A673 (cell line): ENCODE measurements around the gene TMEM200C.

ENCODE experiments used
- EZH2 ChIP-seq: fragments of 200-600 bp; sonication (generic); IDR thresholded peaks from 2 replicates; pipeline ENCODE4 v1.6.1; 2017; ENCODE audit warnings: borderline replicate concordance, low read depth, mild to moderate bottlenecking, mixed read lengths, antibody characterized with exemption, low read length; ENCODE audit not compliant: poor library complexity, severe bottlenecking
- TF ChIP-seq, protein P1 (sequence below): fragments of 300-800, 200-600 bp; sonication (generic); conservative IDR thresholded peaks from 2 replicates; pipeline ENCODE4 v1.5.1; 2017; ENCODE audit warnings: low read depth, mild to moderate bottlenecking, antibody characterized with exemption, low read length, moderate library complexity, mixed read lengths

DNA sequence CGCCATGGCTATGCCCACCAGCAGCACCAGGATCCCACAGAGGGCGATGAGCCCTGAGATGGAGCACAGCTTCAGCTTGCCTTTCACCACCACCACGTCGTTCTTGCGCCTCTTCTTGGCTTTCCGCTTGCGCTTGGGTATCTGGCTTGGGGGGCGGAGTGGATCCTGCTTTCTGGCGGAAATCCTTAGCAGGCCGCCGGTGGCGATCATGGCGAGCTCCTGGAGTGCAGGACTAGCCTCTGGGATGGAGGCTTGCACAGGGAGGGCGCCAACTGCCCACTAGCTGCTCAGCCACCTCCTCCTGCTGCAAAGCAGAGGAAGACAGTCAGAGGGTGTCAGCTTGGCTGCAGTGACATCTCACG lies 3.5 kb downstream of the TMEM200C start:
- TF ChIP-seq, protein P1, sequence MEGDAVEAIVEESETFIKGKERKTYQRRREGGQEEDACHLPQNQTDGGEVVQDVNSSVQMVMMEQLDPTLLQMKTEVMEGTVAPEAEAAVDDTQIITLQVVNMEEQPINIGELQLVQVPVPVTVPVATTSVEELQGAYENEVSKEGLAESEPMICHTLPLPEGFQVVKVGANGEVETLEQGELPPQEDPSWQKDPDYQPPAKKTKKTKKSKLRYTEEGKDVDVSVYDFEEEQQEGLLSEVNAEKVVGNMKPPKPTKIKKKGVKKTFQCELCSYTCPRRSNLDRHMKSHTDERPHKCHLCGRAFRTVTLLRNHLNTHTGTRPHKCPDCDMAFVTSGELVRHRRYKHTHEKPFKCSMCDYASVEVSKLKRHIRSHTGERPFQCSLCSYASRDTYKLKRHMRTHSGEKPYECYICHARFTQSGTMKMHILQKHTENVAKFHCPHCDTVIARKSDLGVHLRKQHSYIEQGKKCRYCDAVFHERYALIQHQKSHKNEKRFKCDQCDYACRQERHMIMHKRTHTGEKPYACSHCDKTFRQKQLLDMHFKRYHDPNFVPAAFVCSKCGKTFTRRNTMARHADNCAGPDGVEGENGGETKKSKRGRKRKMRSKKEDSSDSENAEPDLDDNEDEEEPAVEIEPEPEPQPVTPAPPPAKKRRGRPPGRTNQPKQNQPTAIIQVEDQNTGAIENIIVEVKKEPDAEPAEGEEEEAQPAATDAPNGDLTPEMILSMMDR, result no peak
- no peak for TF ChIP-seq EZH2
